IMR-90 (cell line): ENCODE measurements around the gene ADAM12. TPM values are rescaled to one million over a fixed set of nuclear protein-coding genes. Genes with fewer than 3 reads are reported as not detected.

Experiments used
- ATAC-seq: fragments of 200-7000 bp; cut with Tn5 transposase; 2 replicates; pipeline ENCODE4 v1.9.1; 2020; ENCODE audit warnings: low read depth, mild to moderate bottlenecking, moderate library complexity
- BruUV-seq: library from RNA; stranded (reverse); fragments of 400-500 nt; replicated peaks from 2 replicates; lab custom pipeline; 2021; lab: Mats Ljungman, UMichigan
- CTCF ChIA-PET: fragments of 300-600 bp; formaldehyde crosslinking; extraction: SDS; loops from one replicate; lab custom pipeline; 2021; ENCODE audit warnings: antibody characterized with exemption; lab: Yijun Ruan, JAX
- POLR2A ChIA-PET: fragments of 300-600 bp; sonication (Branson Sonifier 250); formaldehyde crosslinking; loops from one replicate; lab custom pipeline; 2022; ENCODE audit warnings: antibody characterized with exemption; ENCODE audit not compliant: unreplicated experiment; lab: Charles Lee
- DNase-seq: peaks from one replicate; pipeline ENCODE4 v3.0.0; 2013
- H2AFZ ChIP-seq: replicated peaks from 2 replicates; pipeline ENCODE3; 2013; ENCODE audit warnings: low read length, mild to moderate bottlenecking; ENCODE audit not compliant: poor library complexity
- H2AK5ac ChIP-seq: 2 replicates; pipeline ENCODE4 v1.6.1; 2013; ENCODE audit warnings: low read depth, low read length, inconsistent platforms
- H2AK9ac ChIP-seq: replicated peaks from 2 replicates; pipeline ENCODE3; 2013; ENCODE audit warnings: mild to moderate bottlenecking, low read depth, low read length, moderate library complexity; ENCODE audit not compliant: poor library complexity
- H2BK120ac ChIP-seq: 2 replicates; pipeline ENCODE4 v1.6.1; 2013; ENCODE audit warnings: low read depth, low read length, inconsistent platforms
- H2BK15ac ChIP-seq: 3 replicates; pipeline ENCODE4 v1.6.1; 2013; ENCODE audit warnings: low read depth, low read length, inconsistent platforms
- H2BK20ac ChIP-seq: 2 replicates; pipeline ENCODE4 v1.6.1; 2013; ENCODE audit warnings: low read depth, mild to moderate bottlenecking, inconsistent platforms, low read length, moderate library complexity
- H2BK5ac ChIP-seq: 2 replicates; pipeline ENCODE4 v1.6.1; 2013; ENCODE audit warnings: mild to moderate bottlenecking, low read depth, low read length, inconsistent platforms; ENCODE audit not compliant: poor library complexity, severe bottlenecking
- H3K14ac ChIP-seq: replicated peaks from 2 replicates; pipeline ENCODE4 v1.6.1; 2013; ENCODE audit warnings: low read depth, low read length, inconsistent platforms
- H3K18ac ChIP-seq: 2 replicates; pipeline ENCODE4 v1.6.1; 2013; ENCODE audit warnings: low read depth, low read length, control low read depth
- H3K23ac ChIP-seq: 2 replicates; pipeline ENCODE4 v1.6.1; 2013; ENCODE audit warnings: low read depth, low read length, inconsistent platforms
- H3K27ac ChIP-seq: 2 replicates; pipeline ENCODE4 v1.5.1; 2013; ENCODE audit warnings: mild to moderate bottlenecking, control low read depth, low read length; ENCODE audit not compliant: insufficient read depth
- H3K27me3 ChIP-seq: 2 replicates; pipeline ENCODE4 v1.6.1; 2013; ENCODE audit warnings: low read length; ENCODE audit not compliant: control insufficient read depth, insufficient read depth
- H3K36me3 ChIP-seq: 2 replicates; pipeline ENCODE4 v1.6.1; 2013; ENCODE audit warnings: low read length, mixed read lengths; ENCODE audit not compliant: control insufficient read depth, insufficient read depth
- H3K4ac ChIP-seq: 2 replicates; pipeline ENCODE4 v1.6.1; 2013; ENCODE audit warnings: low read depth, low read length, inconsistent platforms
- H3K4me1 ChIP-seq: 2 replicates; pipeline ENCODE4 v1.6.1; 2013; ENCODE audit warnings: low read length, mixed read lengths; ENCODE audit not compliant: control insufficient read depth, insufficient read depth
- H3K4me2 ChIP-seq: 2 replicates; pipeline ENCODE4 v1.6.1; 2013; ENCODE audit warnings: low read depth, mild to moderate bottlenecking, control low read depth, low read length, moderate library complexity
- H3K4me3 ChIP-seq: 2 replicates; pipeline ENCODE4 v1.5.1; 2013; ENCODE audit warnings: low read depth, mild to moderate bottlenecking, control low read depth, low read length, moderate library complexity; ENCODE audit not compliant: insufficient read depth
- H3K56ac ChIP-seq: 2 replicates; pipeline ENCODE4 v1.6.1; 2013; ENCODE audit warnings: low read length, inconsistent platforms; ENCODE audit not compliant: insufficient read depth; ENCODE audit errors: extremely low read depth
- H3K79me1 ChIP-seq, 2 experiments: 2 replicates each; pipeline ENCODE4 v1.6.1; 2013; ENCODE audit warnings: low read length in 2 of 2, inconsistent platforms in 1 of 2, low read depth in 1 of 2
- H3K9ac ChIP-seq: 2 replicates; pipeline ENCODE4 v1.6.1; 2013; ENCODE audit warnings: low read depth, low read length, control low read depth
- H3K9me1 ChIP-seq: 2 replicates; pipeline ENCODE4 v1.6.1; 2013; ENCODE audit warnings: low read length, inconsistent platforms; ENCODE audit not compliant: insufficient read depth
- H3K9me3 ChIP-seq: 2 replicates; pipeline ENCODE4 v1.6.1; 2013; ENCODE audit warnings: low read length; ENCODE audit not compliant: control insufficient read depth, insufficient read depth
- H4K20me1 ChIP-seq: 2 replicates; pipeline ENCODE4 v1.6.1; 2013; ENCODE audit warnings: low read length, inconsistent platforms; ENCODE audit not compliant: insufficient read depth
- H4K5ac ChIP-seq: 2 replicates; pipeline ENCODE4 v1.6.1; 2013; ENCODE audit warnings: mild to moderate bottlenecking, low read depth, low read length, control low read depth
- H4K8ac ChIP-seq, 2 experiments: 2 replicates each; pipeline ENCODE4 v1.6.1; 2013; ENCODE audit warnings: low read depth in 2 of 2, low read length in 2 of 2, control low read depth in 1 of 2, inconsistent platforms in 1 of 2
- H4K91ac ChIP-seq: 2 replicates; pipeline ENCODE4 v1.6.1; 2013; ENCODE audit warnings: low read depth, low read length, inconsistent platforms; ENCODE audit not compliant: insufficient read depth
- BHLHE40 ChIP-seq: fragments of 150-350 bp; IDR thresholded peaks from 2 replicates; pipeline ENCODE4 v1.6.1; 2016; ENCODE audit warnings: mild to moderate bottlenecking, low read depth, low read length
- CEBPB ChIP-seq: IDR thresholded peaks from 2 replicates; pipeline ENCODE4 v1.6.1; 2012; ENCODE audit warnings: low read depth, low read length, improper control_type of control experiment
- CHD1 ChIP-seq: IDR thresholded peaks from 2 replicates; pipeline ENCODE4 v1.6.1; 2012; ENCODE audit warnings: low read depth, low read length, improper control_type of control experiment
- FOS ChIP-seq: fragments of 150-350 bp; IDR thresholded peaks from 2 replicates; pipeline ENCODE4 v1.6.1; 2016; ENCODE audit warnings: low read depth, low read length
- MAFK ChIP-seq: IDR thresholded peaks from 2 replicates; pipeline ENCODE4 v1.6.1; 2012; ENCODE audit warnings: low read depth, low read length, improper control_type of control experiment
- MAZ ChIP-seq: IDR thresholded peaks from 2 replicates; pipeline ENCODE4 v1.6.1; 2012; ENCODE audit warnings: low read depth, mild to moderate bottlenecking, low read length, improper control_type of control experiment, moderate library complexity, borderline replicate concordance
- MXI1 ChIP-seq: IDR thresholded peaks from 2 replicates; pipeline ENCODE4 v1.6.1; 2012; ENCODE audit warnings: low read depth, mild to moderate bottlenecking, low read length, moderate library complexity, borderline replicate concordance
- NFE2L2 ChIP-seq: fragments of 150-350 bp; IDR thresholded peaks from 2 replicates; pipeline ENCODE4 v1.6.1; 2016; ENCODE audit warnings: low read depth, mild to moderate bottlenecking, low read length
- POLR2A ChIP-seq: IDR thresholded peaks from 2 replicates; pipeline ENCODE4 v1.6.1; 2012; ENCODE audit warnings: mild to moderate bottlenecking, low read depth, low read length
- RAD21 ChIP-seq: IDR thresholded peaks from 2 replicates; pipeline ENCODE4 v1.6.1; 2012; ENCODE audit warnings: low read length, improper control_type of control experiment
- RCOR1 ChIP-seq: IDR thresholded peaks from 2 replicates; pipeline ENCODE4 v1.6.1; 2012; ENCODE audit warnings: mild to moderate bottlenecking, low read length, improper control_type of control experiment; ENCODE audit not compliant: insufficient replicate concordance
- RFX5 ChIP-seq: IDR thresholded peaks from 2 replicates; pipeline ENCODE4 v1.8.0; 2012; ENCODE audit warnings: low read depth, mild to moderate bottlenecking, low read length, moderate library complexity
- SMC3 ChIP-seq: fragments of 150-350 bp; IDR thresholded peaks from 2 replicates; pipeline ENCODE4 v1.6.1; 2016; ENCODE audit warnings: low read depth, mild to moderate bottlenecking, antibody characterized with exemption, low read length, moderate library complexity
- WGBS, 2 experiments: methylation state at CpG; one replicate each; pipeline versions ENCODE4 v1.1.5 to v1.1.7; 2013; ENCODE audit warnings: missing lambda C conversion rate in 2 of 2; ENCODE audit not compliant: insufficient read length in 1 of 2; ENCODE audit errors: extremely low coverage in 2 of 2; 5-methylcytosine and 5-hydroxymethylcytosine counted together
- dilution Hi-C: fragments of 300-500 bp; cut with HindIII; formaldehyde crosslinking; loops from one replicate; pipeline ENCODE4 v1.14.3; 2018; ENCODE audit warnings: low sequenced_read_pairs; ENCODE audit not compliant: unreplicated experiment
- in situ Hi-C: fragments of 300-500 bp; cut with MboI; formaldehyde crosslinking; loops from 3 replicates; pipeline ENCODE4 v1.14.3; 2019; ENCODE audit warnings: low sequenced_read_pairs, inconsistent platforms, mixed read lengths
- intact Hi-C: fragments of 100-400 bp; cut with micrococcal nuclease; formaldehyde crosslinking; loops from 2 replicates; pipeline ENCODE4 v1.10.0; 2022
- polyA plus RNA-seq, 3 experiments: library from polyadenylated mRNA; depleted of rRNA; stranded (reverse); fragments of >200 nt; gene quantifications; 2 replicates each; pipeline ENCODE4 v1.2.3, GENCODE V29; 2012; ENCODE audit warnings: low replicate concordance in 1 of 3
- total RNA-seq: library from RNA; depleted of rRNA; stranded (reverse); fragments of >200 nt; gene quantifications from 2 replicates; pipeline ENCODE4 v1.2.3, GENCODE V29; 2012
- TF ChIP-seq, protein P1 (sequence below): fragments of 150-350 bp; IDR thresholded peaks from 2 replicates; pipeline ENCODE4 v1.6.1; 2016; ENCODE audit warnings: low read depth, mild to moderate bottlenecking, low read length, moderate library complexity, borderline replicate concordance
- TF ChIP-seq, protein P2 (sequence below): conservative IDR thresholded peaks from 2 replicates; pipeline ENCODE4 v1.5.1; 2012; ENCODE audit warnings: mild to moderate bottlenecking, low read depth, low read length, improper control_type of control experiment

The ADAM12 gene
- total and polyA plus RNA-seq, 2 of the 4 experiments (the other 2 are of a cell fraction): 9.6 to 10.2 TPM

DNA sequence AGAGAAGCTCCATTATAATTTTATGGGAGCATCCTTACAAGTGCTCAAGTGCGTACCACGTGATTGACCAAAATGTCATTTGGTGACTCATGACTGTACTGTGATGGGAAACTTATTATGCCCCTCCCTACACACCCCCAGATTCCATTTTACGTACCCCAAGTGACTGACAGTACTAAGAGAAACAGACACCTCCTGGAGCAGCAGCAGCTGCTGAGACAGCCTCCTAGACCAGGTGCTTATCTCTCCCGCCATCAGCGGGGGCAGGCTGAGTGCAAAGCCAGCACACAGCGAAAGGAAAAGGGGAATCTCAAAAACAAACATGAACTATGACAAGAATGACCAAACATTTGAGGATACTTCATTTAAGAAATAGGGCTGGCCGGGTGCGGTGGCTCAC, 4.2 kb upstream of the ADAM12 start (continued):
- TF ChIP-seq RCOR1 (no peak), MAFK (no peak), FOS (no peak), MAZ (no peak)

DNA sequence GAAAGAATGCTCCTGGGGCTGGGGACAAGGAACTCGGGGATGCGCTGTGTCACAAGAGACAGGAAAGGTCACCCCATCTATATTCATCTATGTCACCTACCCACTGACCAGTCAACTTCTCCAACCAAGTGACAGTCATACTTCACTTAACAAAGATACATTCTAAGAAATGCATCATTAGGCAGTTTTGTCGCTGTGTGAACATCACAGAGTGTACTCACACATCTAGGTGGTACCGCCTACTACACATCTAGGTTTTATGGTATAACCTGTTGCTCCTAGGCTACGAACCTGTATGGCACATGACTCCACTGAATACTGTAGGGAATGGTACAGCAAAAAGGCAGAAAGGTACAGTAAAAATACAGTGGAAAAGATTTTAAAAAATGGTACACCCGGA, 3.8 kb upstream of the ADAM12 start:
- no peak overlapping the region for H3K18ac ChIP-seq
- H2BK15ac ChIP-seq: no peak overlapping the region
- H2AFZ ChIP-seq: no peak overlapping the region
- no peak overlapping the region for H2BK5ac ChIP-seq
- H4K91ac ChIP-seq: no peak overlapping the region
- H3K23ac ChIP-seq: no peak overlapping the region
- H4K20me1 ChIP-seq: no peaks in the 10 kb centered on the region
- no peaks in the 10 kb centered on the region; the same call in 1 of the 2 replicates for H3K27me3 ChIP-seq
- dilution Hi-C loops (no loop called here), intact Hi-C loops (loop anchor here (10.0 kb wide), 1 partner anchor 1877 kb away; no protein-coding TSS in a partner anchor), in situ Hi-C loops (no loop called here)
- BruUV-seq: no TSS peak
- no peaks in the 10 kb centered on the region for H3K79me1 ChIP-seq
- no peak overlapping the region for H4K5ac ChIP-seq
- H3K36me3 ChIP-seq: no peaks in the 10 kb centered on the region
- peaks cover 4% of the 10 kb centered on the region; the same call in 1 of the 2 replicates for H3K9me1 ChIP-seq
- no peak overlapping the region for H2AK5ac ChIP-seq
- H2BK20ac ChIP-seq: no peak overlapping the region
- ATAC-seq (no peak), DNase-seq (no peak)
- ChIA-PET POLR2A (no interaction called here), CTCF (interaction anchor here (1.3 kb wide), 1 partner anchor 458 kb away, joined by 4 read pairs; no protein-coding TSS in a partner anchor)
- H3K9ac ChIP-seq: no peak overlapping the region
- peaks cover 3% of the 10 kb centered on the region; the same call in 1 of the 2 replicates for H3K4me1 ChIP-seq
- H4K8ac ChIP-seq: no peak overlapping the region
- 80% methylated on average over 3 of the region's 6 CpGs; no CpG with 5 or more reads in 1 of the 2 experiments for WGBS, 2 experiments
- no peak overlapping the region for H3K14ac ChIP-seq
- H2AK9ac ChIP-seq: no peak overlapping the region
- H3K4me2 ChIP-seq: no peak overlapping the region
- H3K9me3 ChIP-seq: peaks cover 2% of the 10 kb centered on the region; the same call in 1 of the 2 replicates
- no peak overlapping the region for H3K4ac ChIP-seq
- H2BK120ac ChIP-seq: no peak overlapping the region
- H3K27ac ChIP-seq: no peak overlapping the region
- no peak overlapping the region for H3K4me3 ChIP-seq
- no peak overlapping the region for H3K56ac ChIP-seq
- no peak for TF ChIP-seq CEBPB
- no peak for TF ChIP-seq RCOR1
- no peak for TF ChIP-seq CHD1
- TF ChIP-seq FOS: no peak
- TF ChIP-seq, protein P1, sequence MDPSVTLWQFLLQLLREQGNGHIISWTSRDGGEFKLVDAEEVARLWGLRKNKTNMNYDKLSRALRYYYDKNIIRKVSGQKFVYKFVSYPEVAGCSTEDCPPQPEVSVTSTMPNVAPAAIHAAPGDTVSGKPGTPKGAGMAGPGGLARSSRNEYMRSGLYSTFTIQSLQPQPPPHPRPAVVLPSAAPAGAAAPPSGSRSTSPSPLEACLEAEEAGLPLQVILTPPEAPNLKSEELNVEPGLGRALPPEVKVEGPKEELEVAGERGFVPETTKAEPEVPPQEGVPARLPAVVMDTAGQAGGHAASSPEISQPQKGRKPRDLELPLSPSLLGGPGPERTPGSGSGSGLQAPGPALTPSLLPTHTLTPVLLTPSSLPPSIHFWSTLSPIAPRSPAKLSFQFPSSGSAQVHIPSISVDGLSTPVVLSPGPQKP: no peak
- no peak for TF ChIP-seq MXI1
- no peak for TF ChIP-seq RFX5
- TF ChIP-seq RAD21: no peak
- TF ChIP-seq NFE2L2: no peak
- no peak for TF ChIP-seq POLR2A
- no peak for TF ChIP-seq MAZ
- TF ChIP-seq MAFK: no peak
- TF ChIP-seq, protein P2, sequence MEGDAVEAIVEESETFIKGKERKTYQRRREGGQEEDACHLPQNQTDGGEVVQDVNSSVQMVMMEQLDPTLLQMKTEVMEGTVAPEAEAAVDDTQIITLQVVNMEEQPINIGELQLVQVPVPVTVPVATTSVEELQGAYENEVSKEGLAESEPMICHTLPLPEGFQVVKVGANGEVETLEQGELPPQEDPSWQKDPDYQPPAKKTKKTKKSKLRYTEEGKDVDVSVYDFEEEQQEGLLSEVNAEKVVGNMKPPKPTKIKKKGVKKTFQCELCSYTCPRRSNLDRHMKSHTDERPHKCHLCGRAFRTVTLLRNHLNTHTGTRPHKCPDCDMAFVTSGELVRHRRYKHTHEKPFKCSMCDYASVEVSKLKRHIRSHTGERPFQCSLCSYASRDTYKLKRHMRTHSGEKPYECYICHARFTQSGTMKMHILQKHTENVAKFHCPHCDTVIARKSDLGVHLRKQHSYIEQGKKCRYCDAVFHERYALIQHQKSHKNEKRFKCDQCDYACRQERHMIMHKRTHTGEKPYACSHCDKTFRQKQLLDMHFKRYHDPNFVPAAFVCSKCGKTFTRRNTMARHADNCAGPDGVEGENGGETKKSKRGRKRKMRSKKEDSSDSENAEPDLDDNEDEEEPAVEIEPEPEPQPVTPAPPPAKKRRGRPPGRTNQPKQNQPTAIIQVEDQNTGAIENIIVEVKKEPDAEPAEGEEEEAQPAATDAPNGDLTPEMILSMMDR: no peak
- no peak for TF ChIP-seq SMC3
- no peak for TF ChIP-seq BHLHE40
